Lower leg skin (tissue), 3 donors: Measurements from ENCODE around the gene POLR2H.

Source experiments
- POLR2A ChIP-seq, 2 donors: fragments of 450-650 bp; IDR thresholded peaks; one replicate each; pipeline ENCODE4 v1.6.1; 2016 to 2017; ENCODE audit warnings: antibody characterized with exemption in 2 of 2, mild to moderate bottlenecking in 1 of 2, moderate library complexity in 1 of 2
- TF ChIP-seq, protein P1 (sequence below), 3 donors: fragments of 450-650 bp; IDR thresholded peaks; one replicate each; pipeline ENCODE4 v1.5.1; 2016; ENCODE audit warnings: antibody characterized with exemption in 3 of 3, mild to moderate bottlenecking in 3 of 3, moderate library complexity in 2 of 3

DNA sequence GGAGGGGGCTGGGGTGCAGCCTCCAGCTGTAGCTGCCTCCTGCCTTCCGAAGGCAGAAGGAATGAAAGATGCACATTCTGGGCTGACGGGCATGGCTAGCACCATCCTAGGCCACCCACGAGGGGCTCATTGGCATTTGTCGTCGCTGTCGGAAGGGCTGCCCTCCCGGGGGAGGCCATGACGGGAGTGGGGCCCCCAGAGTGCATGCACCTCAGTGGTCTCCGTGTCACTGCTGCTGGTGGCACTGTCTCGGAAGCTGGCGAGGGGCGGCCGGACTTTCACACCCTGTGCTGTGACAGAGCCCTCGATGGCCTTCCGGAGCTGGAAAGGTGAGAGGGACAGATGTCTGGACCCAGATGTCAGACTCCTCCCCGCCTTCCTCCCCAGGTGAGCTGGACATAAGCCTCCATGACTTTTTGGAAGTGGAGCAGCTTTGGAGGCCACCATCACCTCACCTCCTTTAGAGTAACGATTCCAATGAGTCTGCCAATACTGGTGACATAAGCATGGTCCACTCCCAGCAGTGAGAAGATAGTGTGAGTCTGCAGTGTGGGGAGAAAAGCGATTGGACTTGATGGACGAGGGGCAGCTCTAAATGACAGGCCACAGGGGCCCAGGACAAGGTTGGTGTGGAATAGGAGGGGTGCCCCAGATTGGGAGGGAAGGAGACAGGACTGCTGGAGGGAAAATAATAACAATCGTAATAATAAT lies 14.9 kb upstream of the POLR2H start:
- TF ChIP-seq POLR2A (IDR thresholded peaks at IDR 0.05): no peak
- TF ChIP-seq, protein P1, sequence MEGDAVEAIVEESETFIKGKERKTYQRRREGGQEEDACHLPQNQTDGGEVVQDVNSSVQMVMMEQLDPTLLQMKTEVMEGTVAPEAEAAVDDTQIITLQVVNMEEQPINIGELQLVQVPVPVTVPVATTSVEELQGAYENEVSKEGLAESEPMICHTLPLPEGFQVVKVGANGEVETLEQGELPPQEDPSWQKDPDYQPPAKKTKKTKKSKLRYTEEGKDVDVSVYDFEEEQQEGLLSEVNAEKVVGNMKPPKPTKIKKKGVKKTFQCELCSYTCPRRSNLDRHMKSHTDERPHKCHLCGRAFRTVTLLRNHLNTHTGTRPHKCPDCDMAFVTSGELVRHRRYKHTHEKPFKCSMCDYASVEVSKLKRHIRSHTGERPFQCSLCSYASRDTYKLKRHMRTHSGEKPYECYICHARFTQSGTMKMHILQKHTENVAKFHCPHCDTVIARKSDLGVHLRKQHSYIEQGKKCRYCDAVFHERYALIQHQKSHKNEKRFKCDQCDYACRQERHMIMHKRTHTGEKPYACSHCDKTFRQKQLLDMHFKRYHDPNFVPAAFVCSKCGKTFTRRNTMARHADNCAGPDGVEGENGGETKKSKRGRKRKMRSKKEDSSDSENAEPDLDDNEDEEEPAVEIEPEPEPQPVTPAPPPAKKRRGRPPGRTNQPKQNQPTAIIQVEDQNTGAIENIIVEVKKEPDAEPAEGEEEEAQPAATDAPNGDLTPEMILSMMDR (IDR thresholded peaks at IDR 0.05): no peak
